DND-41 (cell line): Measurements from ENCODE around the gene DPPA2.
"Not testable (repeated sequence)": the region's sequence is repeated elsewhere in the genome, so short reads cannot be mapped to it uniquely, and the experiment has no call there.

Source experiments
- ATAC-seq: fragments of 200-7000 bp; cut with Tn5 transposase; 3 replicates; pipeline ENCODE4 v1.9.1; 2021; ENCODE audit warnings: low read depth; ENCODE audit not compliant: insufficient read depth
- DNase-seq: peaks from one replicate; pipeline ENCODE4 v3.0.0-alpha.2; 2020
- H2AFZ ChIP-seq: 2 replicates; pipeline ENCODE4 v1.6.0; 2012; ENCODE audit warnings: low read depth, low read length
- H3K27ac ChIP-seq: 2 replicates; pipeline ENCODE4 v1.5.1; 2012; ENCODE audit warnings: low read length, inconsistent platforms
- H3K27me3 ChIP-seq: fragments of 200-600 bp; sonication (generic); 2 replicates; pipeline ENCODE4 v1.6.0; 2012; ENCODE audit warnings: low read length, mild to moderate bottlenecking, inconsistent platforms; ENCODE audit not compliant: insufficient read depth, poor library complexity
- H3K36me3 ChIP-seq: 2 replicates; pipeline ENCODE4 v1.5.1; 2012; ENCODE audit warnings: low read length, inconsistent platforms; ENCODE audit not compliant: insufficient read depth
- H3K4me1 ChIP-seq: 2 replicates; pipeline ENCODE4 v1.5.1; 2012; ENCODE audit warnings: mild to moderate bottlenecking, low read length; ENCODE audit not compliant: insufficient read depth
- H3K4me2 ChIP-seq: 2 replicates; pipeline ENCODE4 v1.6.0; 2012; ENCODE audit warnings: mild to moderate bottlenecking, moderate library complexity, low read length, inconsistent platforms; ENCODE audit not compliant: insufficient read depth
- H3K4me3 ChIP-seq, 2 experiments: fragments of 200-600 bp in 1 of 2; shearing (Covaris generic) in 1 of 2; 2 replicates each; pipeline ENCODE4 v1.5.1; 2012 to 2016; ENCODE audit warnings: inconsistent platforms in 2 of 2, low read length in 2 of 2, mild to moderate bottlenecking in 2 of 2, low read depth in 1 of 2, moderate library complexity in 1 of 2
- H3K79me2 ChIP-seq: 2 replicates; pipeline ENCODE4 v1.6.0; 2012; ENCODE audit warnings: low read length, inconsistent platforms; ENCODE audit not compliant: insufficient read depth
- H3K9ac ChIP-seq: 2 replicates; pipeline ENCODE4 v1.6.0; 2012; ENCODE audit warnings: low read depth, mild to moderate bottlenecking, inconsistent platforms, low read length, moderate library complexity
- H3K9me3 ChIP-seq: 2 replicates; pipeline ENCODE4 v1.5.1; 2012; ENCODE audit warnings: low read length, moderate library complexity, mild to moderate bottlenecking, inconsistent platforms; ENCODE audit not compliant: insufficient read depth, severe bottlenecking
- H4K20me1 ChIP-seq: 2 replicates; pipeline ENCODE4 v1.6.0; 2012; ENCODE audit warnings: low read length; ENCODE audit not compliant: insufficient read depth
- EZH2 ChIP-seq: IDR thresholded peaks from 3 replicates; pipeline ENCODE4 v1.6.1; 2012; ENCODE audit warnings: borderline replicate concordance, low read depth, mild to moderate bottlenecking, moderate library complexity, low read length, inconsistent platforms; ENCODE audit not compliant: severe bottlenecking
- TF ChIP-seq, protein P1 (sequence below): IDR thresholded peaks from 2 replicates; pipeline ENCODE4 v1.5.1; 2012; ENCODE audit warnings: borderline replicate concordance, low read length, moderate library complexity, mild to moderate bottlenecking; ENCODE audit not compliant: poor library complexity, severe bottlenecking; ENCODE audit errors: extremely low read depth

Gene DPPA2

DNA sequence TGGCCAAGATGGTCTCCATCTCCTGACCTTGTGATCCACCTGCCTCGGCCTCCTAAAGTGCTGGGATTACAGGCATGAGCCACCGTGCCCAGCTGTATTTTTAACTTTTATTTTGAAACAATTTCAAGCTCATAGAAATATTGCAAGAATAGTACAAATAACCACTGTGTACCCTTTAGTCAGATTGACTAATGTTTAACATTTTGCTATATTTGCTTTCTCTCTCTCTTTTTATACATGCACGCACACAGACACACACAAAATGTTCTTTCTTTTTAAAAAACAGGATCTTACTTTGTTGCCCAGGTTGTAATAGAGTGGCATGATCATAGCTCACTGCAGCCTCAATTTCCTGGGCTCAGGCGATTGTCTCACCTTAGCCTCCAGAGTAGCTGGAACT is 46.5 kb upstream of the DPPA2 start:
- no peak overlapping the region for H3K4me3 ChIP-seq
- H3K79me2 ChIP-seq = no peaks in the 10 kb centered on the region
- no peak overlapping the region for H2AFZ ChIP-seq
- H3K27ac ChIP-seq = no peak overlapping the region
- DNase-seq (no peak), ATAC-seq (no peak)
- H3K36me3 ChIP-seq = no peaks in the 10 kb centered on the region
- no peaks in the 10 kb centered on the region for H3K9me3 ChIP-seq
- H3K4me1 ChIP-seq = no peaks in the 10 kb centered on the region
- H3K9ac ChIP-seq = no peak overlapping the region
- H3K4me2 ChIP-seq = no peak overlapping the region
- no peaks in the 10 kb centered on the region for H4K20me1 ChIP-seq
- H3K27me3 ChIP-seq = no peaks in the 10 kb centered on the region
- TF ChIP-seq EZH2 = no peak
- TF ChIP-seq, protein P1, sequence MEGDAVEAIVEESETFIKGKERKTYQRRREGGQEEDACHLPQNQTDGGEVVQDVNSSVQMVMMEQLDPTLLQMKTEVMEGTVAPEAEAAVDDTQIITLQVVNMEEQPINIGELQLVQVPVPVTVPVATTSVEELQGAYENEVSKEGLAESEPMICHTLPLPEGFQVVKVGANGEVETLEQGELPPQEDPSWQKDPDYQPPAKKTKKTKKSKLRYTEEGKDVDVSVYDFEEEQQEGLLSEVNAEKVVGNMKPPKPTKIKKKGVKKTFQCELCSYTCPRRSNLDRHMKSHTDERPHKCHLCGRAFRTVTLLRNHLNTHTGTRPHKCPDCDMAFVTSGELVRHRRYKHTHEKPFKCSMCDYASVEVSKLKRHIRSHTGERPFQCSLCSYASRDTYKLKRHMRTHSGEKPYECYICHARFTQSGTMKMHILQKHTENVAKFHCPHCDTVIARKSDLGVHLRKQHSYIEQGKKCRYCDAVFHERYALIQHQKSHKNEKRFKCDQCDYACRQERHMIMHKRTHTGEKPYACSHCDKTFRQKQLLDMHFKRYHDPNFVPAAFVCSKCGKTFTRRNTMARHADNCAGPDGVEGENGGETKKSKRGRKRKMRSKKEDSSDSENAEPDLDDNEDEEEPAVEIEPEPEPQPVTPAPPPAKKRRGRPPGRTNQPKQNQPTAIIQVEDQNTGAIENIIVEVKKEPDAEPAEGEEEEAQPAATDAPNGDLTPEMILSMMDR = no peak

GRCh38 chr3:109358809-109359208 is 42.5 kb upstream of the DPPA2 start:
- not testable (repeated sequence) for H3K4me2 ChIP-seq, H3K27ac ChIP-seq, H2AFZ ChIP-seq, H4K20me1 ChIP-seq, H3K27me3 ChIP-seq, H3K4me1 ChIP-seq, H3K4me3 ChIP-seq, DNase-seq, H3K36me3 ChIP-seq, H3K9ac ChIP-seq, ATAC-seq, H3K79me2 ChIP-seq, H3K9me3 ChIP-seq

- no peaks in the 10 kb centered on the region for H3K27me3 ChIP-seq
- ATAC-seq (no peak), DNase-seq (no peak)
- no peak overlapping the region for H3K4me3 ChIP-seq
- H4K20me1 ChIP-seq = no peaks in the 10 kb centered on the region
- no peaks in the 10 kb centered on the region for H3K4me1 ChIP-seq
- no peaks in the 10 kb centered on the region for H3K79me2 ChIP-seq
- no peak overlapping the region for H3K9ac ChIP-seq
- H3K9me3 ChIP-seq = no peaks in the 10 kb centered on the region
- TF ChIP-seq EZH2 = no peak
- TF ChIP-seq, protein P1 = no peak
- H3K27ac ChIP-seq = no peak overlapping the region
- H3K4me2 ChIP-seq = no peak overlapping the region
- H2AFZ ChIP-seq = no peak overlapping the region
- no peaks in the 10 kb centered on the region for H3K36me3 ChIP-seq
Measured at GRCh38 chr3:109356442-109357155, 40.3 kb upstream of the DPPA2 start.

DNA sequence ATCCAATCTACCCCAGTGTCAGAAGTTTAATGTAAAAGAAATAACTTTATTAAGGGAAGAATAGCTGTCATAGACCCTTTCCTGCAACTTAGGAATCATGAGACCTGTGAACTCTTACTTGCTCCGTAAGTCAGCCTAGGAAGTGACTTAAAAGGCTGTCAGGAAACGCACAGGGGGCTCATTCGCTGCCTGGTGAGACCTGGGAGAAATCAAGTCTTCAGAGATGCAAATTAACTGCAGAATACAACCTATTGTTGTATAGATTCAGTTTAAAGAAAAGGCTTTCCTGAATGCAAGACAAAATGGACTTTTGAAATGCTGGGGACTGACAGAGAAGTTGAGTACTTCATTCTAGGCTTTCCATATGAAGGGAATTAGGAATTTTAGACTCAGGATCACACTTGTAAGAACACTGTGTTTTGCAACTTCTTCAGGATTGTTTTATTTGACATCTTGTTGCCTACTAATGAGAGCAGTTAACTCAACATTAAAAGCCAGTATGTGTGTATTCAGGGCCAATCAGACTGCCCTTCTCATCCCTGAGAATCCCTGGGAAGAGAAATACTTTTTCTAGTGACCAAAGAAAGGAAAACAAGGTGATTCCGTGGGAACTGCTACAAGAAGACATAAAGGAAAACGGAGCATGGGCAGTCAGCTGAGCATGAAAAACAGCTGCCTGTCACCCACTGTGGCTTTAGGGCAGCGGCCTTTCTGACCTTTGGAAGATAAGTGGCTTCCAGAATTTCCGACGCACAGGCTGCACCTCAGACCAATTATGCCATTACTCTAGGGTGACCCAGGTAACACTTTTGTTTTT is 39.5 kb upstream of the DPPA2 start:
- H3K4me3 ChIP-seq = no peak overlapping the region
- H3K9me3 ChIP-seq = no peaks in the 10 kb centered on the region
- H4K20me1 ChIP-seq = no peaks in the 10 kb centered on the region
- no peaks in the 10 kb centered on the region for H3K79me2 ChIP-seq
- H3K4me2 ChIP-seq = no peak overlapping the region
- no peaks in the 10 kb centered on the region for H3K36me3 ChIP-seq
- no peak overlapping the region for H3K27ac ChIP-seq
- no peaks in the 10 kb centered on the region for H3K27me3 ChIP-seq
- no peak for ATAC-seq
- no peak overlapping the region for H2AFZ ChIP-seq
- H3K9ac ChIP-seq = no peak overlapping the region
- H3K4me1 ChIP-seq = no peaks in the 10 kb centered on the region
- DNase-seq = no peak
- TF ChIP-seq, protein P1 = no peak
- no peak for TF ChIP-seq EZH2
